GM19351 (cell line): ENCODE measurements around the gene PBX4.
"Not testable (repeated sequence)": the region's sequence is repeated elsewhere in the genome, so short reads cannot be mapped to it uniquely, and the experiment has no call there.

Experiments
- ATAC-seq: cut with Tn5 transposase; IDR thresholded peaks from one replicate; pipeline ENCODE4 v1.9.1; 2021; ENCODE audit warnings: mild to moderate bottlenecking, moderate library complexity; ENCODE audit not compliant: unreplicated experiment

Gene PBX4, protein sequence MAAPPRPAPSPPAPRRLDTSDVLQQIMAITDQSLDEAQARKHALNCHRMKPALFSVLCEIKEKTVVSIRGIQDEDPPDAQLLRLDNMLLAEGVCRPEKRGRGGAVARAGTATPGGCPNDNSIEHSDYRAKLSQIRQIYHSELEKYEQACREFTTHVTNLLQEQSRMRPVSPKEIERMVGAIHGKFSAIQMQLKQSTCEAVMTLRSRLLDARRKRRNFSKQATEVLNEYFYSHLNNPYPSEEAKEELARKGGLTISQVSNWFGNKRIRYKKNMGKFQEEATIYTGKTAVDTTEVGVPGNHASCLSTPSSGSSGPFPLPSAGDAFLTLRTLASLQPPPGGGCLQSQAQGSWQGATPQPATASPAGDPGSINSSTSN

GRCh38 chr19:19618219-19619051, at the start of gene PBX4:
TSS of gene PBX4 (minus strand) at chr19:19618687. CDS start at chr19:19618629, 58 bp downstream.
- ATAC-seq, result peak; percentile 94

- not testable (repeated sequence) for ATAC-seq
Measured at GRCh38 chr19:19665420-19665948, 47.0 kb upstream of the PBX4 start.

DNA sequence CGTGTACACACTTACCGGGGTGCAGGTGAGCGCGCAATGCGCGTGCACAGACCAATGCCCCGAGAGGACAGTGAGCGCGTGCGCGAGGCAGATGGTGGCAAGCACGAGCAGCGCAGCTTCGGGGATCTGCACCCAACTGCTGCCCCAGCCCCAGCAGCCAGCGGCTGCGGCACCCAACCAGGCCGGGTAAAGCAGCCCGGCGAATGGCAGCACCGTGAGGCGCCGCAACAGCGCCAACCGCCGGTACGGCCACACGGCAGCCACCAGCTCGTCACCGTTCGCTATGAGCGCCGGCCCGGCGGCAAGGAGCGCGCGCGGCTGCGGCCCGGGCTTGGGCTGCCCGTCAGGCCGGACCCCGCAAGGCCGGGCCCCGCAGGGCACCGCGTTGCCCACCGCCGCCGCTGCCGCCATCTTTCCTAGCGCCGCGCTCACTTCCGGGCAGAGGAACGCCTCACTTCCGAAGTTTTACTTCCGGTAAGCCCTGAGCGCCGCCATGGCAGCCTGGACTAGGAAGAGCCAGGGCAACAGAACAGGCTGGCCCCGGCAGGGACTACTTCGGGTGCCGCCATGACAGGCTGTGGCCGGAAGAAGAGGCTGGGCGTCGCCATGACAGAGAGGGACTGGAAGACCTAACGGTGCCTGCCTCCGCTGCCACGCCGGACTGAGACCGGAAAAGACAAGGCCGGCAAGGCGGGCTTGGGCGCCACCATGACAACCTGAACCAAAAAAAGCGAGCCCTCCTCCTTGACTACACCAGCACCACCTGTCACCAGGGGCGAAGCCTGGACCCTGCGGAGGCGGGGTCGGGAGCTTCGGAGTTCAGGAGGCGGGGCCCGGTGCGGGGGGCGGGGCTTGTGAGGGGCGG, 45.0 kb upstream of the PBX4 start, which contains the start of gene ATP13A1:
ATP13A1 (minus strand) TSS at position 421 of the 865 bp plus-strand sequence; CDS start at position 411, 10 bp downstream.
- peak; percentile 61 for ATAC-seq

DNA sequence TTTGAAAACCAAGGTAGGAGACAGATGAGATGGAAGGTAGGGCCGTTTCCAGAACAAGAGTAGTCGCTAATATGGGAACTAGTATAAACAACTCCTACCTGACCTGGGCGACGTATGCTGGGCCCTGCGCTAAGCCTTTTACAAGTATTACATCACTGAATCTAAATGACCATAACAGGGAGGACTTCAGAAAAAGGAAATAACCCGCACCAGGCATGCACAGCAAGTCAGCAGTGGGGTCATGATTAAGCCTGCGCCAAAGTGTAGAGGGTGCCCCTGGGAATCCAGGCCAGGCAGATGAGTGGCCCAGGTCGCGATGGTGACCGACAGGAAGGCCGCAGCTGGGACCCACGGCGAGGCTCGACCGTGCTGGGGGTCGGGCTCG, 44.4 kb upstream of the PBX4 start:
- ATAC-seq, result no peak

- no peak for ATAC-seq
Measured at GRCh38 chr19:19662344-19662743, 43.9 kb upstream of the PBX4 start.

- peak; percentile 58 for ATAC-seq
Measured at GRCh38 chr19:19661675-19662251, 43.3 kb upstream of the PBX4 start.

DNA sequence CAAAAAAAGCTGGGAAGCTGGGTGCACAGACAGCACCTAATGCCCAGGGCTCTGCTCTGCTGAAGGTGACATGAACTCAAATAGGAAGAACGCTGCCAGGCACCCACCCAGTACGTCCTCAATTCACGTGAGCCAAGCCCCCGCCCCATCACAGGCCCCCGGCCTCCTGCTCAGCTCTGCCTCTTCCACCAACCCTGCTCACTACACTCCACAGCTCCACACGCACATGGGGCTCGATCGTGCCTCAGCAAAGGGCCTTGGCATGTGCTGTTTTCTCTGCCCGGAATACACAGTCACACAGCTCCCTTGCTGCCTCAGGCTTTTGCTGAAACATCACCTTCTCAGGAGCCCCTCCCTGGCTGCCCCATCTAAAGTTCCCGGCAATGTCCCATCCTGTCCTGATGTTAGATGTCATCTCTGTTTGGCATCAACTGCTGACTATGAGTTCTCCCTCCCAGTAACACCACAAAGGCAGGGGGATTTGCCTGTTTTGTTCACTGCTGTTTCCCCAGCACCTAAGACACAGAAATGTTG, 42.7 kb upstream of the PBX4 start:
- no peak for ATAC-seq

DNA sequence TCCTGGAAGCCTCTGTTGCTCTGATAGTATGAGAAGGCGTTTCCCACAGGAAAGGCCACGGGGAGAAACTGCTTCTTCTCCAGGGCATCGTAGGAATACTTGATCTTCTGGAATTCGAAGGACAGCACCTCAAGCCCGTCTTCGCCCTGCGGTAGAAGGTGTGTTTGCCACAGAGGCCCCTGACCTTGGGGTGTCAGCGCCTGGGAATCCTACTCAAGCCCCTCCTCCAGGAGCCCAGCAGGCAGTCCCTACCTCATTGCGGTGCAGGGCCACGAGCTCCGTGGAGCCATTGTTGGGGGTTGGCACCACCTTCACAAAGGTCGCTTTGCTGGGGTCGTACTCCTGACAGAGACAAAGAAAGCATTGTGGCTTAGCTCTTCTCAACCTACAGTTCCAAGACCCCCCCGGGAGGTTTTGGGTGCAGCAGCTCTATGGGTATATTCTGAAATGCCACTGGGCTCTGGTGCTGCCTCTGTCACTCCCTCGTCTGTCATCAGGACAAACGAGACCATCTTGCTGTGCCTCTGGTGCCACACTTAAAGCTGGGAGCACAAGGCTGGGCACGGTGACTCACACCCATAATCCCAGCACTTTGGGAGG, 41.3 kb upstream of the PBX4 start:
- ATAC-seq, result no peak

- no peak for ATAC-seq
Measured at GRCh38 chr19:19657397-19657783, 38.9 kb upstream of the PBX4 start.

DNA sequence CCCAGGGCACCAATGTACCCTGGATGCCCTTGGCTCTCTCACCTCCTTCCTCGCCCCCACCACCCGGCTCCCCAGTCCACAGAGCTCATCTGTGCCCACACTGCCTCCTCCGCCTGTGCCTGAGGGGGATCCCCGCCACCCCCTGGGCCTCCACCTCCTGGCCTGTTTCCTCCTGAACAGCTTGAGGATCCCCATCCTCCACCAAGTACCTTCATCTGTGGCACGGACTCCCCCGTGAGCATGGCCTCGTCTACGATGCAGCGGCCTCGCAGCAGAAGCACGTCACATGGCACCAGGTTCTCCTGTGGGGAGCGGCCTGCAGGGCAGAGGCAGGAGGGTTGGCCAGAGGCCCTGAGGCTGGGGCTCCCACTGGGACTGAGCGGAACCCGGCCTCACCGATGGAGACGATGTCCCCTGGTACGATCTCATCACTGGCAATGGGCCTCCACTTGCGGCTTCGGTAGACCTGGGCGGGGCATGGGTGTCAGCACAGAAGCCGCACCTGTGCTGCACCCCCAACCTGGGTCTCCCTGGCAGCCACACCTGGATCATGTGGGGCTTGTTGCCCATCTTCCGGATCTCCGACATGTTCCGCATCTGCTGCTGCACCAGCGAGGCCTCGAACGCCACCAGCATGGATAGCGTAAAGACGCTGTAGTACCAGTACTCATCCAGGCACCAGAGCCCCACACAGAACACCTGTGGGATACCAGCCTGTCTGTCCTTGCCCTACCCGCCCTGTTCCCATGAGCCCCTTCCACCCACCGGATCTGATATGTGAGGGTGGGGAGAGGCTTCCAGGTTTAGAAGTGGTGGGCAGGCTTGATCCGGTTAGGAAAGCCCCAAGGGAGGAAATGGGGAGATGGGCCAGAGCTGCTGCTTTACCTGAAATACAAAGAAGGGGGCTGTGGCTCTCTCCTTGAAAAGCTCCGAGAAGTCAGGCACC, 38.2 kb upstream of the PBX4 start:
- ATAC-seq, result no peak

GRCh38 chr19:19655641-19656343, 37.3 kb upstream of the PBX4 start:
- ATAC-seq, result no peak

DNA sequence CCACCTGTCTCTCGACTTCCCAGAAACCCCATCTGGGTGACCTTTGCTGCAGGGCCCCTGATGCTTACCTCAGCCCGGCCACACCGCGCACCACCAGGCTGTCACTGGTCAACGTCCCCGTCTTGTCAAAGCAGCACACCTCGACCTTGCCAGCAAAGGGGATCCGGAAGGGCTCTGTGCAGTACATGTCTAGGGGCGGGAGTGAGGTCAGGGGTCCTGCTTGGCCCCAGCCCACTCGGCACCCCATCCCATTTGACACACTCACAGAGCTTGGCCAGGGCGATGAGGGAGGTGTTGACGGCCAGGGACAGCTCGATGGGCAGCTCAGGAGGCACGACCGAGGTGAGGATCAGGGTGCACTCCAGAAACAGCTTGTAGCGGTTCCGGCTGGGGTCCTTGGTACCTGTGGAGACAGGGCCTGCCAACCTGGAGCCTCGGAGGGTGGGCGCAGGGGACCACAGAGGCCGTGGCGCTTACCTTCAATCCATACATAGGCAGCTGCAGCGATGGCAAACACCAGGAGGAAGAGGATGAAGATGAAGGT, 36.6 kb upstream of the PBX4 start:
- no peak for ATAC-seq

DNA sequence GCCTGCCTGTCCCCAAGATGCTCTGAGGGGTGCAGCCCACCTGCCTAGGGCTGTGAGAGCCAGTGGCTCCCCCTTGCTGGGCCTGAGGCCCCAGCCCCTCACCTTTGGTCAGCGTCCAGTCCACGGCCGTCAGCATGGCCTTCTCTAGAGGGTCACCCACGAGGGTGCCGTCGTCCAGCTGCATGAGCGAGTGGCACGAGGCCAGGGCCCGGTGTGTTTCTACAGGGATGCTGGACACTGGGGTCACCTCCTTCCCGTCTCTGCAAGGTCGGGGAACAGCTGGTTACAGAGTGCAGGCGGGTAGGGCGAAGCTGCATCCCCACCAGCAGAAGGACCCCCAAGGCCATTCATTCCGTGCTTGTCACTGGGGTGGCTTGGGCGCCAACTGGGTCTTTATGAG, 36.0 kb upstream of the PBX4 start:
- no peak for ATAC-seq

- no peak for ATAC-seq
Measured at GRCh38 chr19:19653597-19654147, 35.2 kb upstream of the PBX4 start.

GRCh38 chr19:19652482-19653295, 34.2 kb upstream of the PBX4 start:
- no peak for ATAC-seq

- ATAC-seq, result no peak
Measured at GRCh38 chr19:19651076-19651475, 32.6 kb upstream of the PBX4 start.

DNA sequence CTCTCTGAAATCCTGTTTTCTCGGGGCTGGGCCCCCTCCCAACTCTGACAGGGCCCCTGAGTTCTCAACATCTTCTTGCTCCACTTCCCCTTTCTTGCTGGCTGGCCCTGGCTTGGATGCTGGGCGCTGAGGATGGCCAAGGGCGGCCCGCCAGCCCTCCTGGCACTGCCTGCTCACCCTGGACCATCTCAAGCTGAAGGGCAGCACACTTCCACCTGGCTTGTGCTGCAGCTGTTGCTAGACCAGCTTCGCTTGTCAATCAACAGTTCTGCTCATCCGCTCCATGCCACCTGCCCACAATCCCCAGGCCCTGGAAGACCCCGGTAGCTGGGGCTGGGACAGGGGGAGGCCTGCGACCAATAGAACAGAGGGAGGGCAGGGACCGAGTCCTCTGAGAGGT, 31.8 kb upstream of the PBX4 start:
- no peak for ATAC-seq
